H9 (cell line): ENCODE measurements around the gene ADAMTS2. TPM values are rescaled to one million over a fixed set of nuclear protein-coding genes. Genes with fewer than 3 reads are reported as not detected.
"Not testable (repeated sequence)": the region's sequence is repeated elsewhere in the genome, so short reads cannot be mapped to it uniquely, and the experiment has no call there.

Experiments
- DNase-seq: peaks from one replicate; pipeline ENCODE4 v3.0.0-alpha.2; 2017
- H2AFZ ChIP-seq: one replicate; pipeline ENCODE4 v1.6.1; 2013; ENCODE audit warnings: mild to moderate bottlenecking, low read length, control low read depth, moderate library complexity
- H2AK5ac ChIP-seq: 2 replicates; pipeline ENCODE4 v1.6.1; 2013; ENCODE audit warnings: low read length, control low read depth, mixed read lengths; ENCODE audit not compliant: insufficient read length
- H2BK120ac ChIP-seq: one replicate; pipeline ENCODE4 v1.6.1; 2013; ENCODE audit warnings: low read depth, mild to moderate bottlenecking, low read length, control low read depth, inconsistent platforms; ENCODE audit not compliant: poor library complexity, severe bottlenecking
- H2BK12ac ChIP-seq: 2 replicates; pipeline ENCODE4 v1.6.1; 2013; ENCODE audit warnings: low read length, control low read depth, mixed read lengths, low read depth; ENCODE audit not compliant: insufficient read length
- H2BK15ac ChIP-seq: 2 replicates; pipeline ENCODE4 v1.6.1; 2013; ENCODE audit warnings: low read depth, low read length, control low read depth
- H2BK20ac ChIP-seq: one replicate; pipeline ENCODE4 v1.6.1; 2013; ENCODE audit warnings: low read depth, mild to moderate bottlenecking, low read length, control low read depth, inconsistent platforms; ENCODE audit not compliant: poor library complexity, severe bottlenecking
- H2BK5ac ChIP-seq: 2 replicates; pipeline ENCODE4 v1.6.1; 2013; ENCODE audit warnings: low read length, control low read depth, mixed read lengths; ENCODE audit not compliant: insufficient read length
- H3K14ac ChIP-seq: 2 replicates; pipeline ENCODE4 v1.6.1; 2013; ENCODE audit warnings: low read length, control low read depth; ENCODE audit not compliant: insufficient read depth
- H3K18ac ChIP-seq: 2 replicates; pipeline ENCODE4 v1.6.1; 2013; ENCODE audit warnings: low read depth, mild to moderate bottlenecking, mixed read lengths, low read length, control low read depth; ENCODE audit not compliant: insufficient read length
- H3K23ac ChIP-seq: 2 replicates; pipeline ENCODE4 v1.6.1; 2013; ENCODE audit warnings: low read length, control low read depth, mixed read lengths, low read depth; ENCODE audit not compliant: insufficient read length
- H3K23me2 ChIP-seq: 2 replicates; pipeline ENCODE4 v1.6.1; 2013; ENCODE audit warnings: low read depth, mild to moderate bottlenecking, mixed read lengths, low read length, control low read depth; ENCODE audit not compliant: insufficient read length, poor library complexity, severe bottlenecking
- H3K27ac ChIP-seq: 2 replicates; pipeline ENCODE4 v1.5.1; 2013; ENCODE audit warnings: low read length, control low read depth, mixed read lengths, low read depth; ENCODE audit not compliant: insufficient read length
- H3K27me3 ChIP-seq: 2 replicates; pipeline ENCODE4 v1.6.1; 2013; ENCODE audit warnings: low read length, control low read depth, inconsistent platforms; ENCODE audit not compliant: insufficient read depth
- H3K4ac ChIP-seq: 2 replicates; pipeline ENCODE4 v1.6.1; 2013; ENCODE audit warnings: low read depth, mild to moderate bottlenecking, control low read depth, inconsistent platforms, low read length, moderate library complexity
- H3K4me1 ChIP-seq: 2 replicates; pipeline ENCODE4 v1.6.1; 2013; ENCODE audit warnings: low read length, control low read depth, inconsistent platforms; ENCODE audit not compliant: insufficient read depth
- H3K4me2 ChIP-seq: 2 replicates; pipeline ENCODE4 v1.6.1; 2013; ENCODE audit warnings: low read length, control low read depth, mixed read lengths; ENCODE audit not compliant: insufficient read length, insufficient read depth
- H3K56ac ChIP-seq: 2 replicates; pipeline ENCODE4 v1.6.1; 2013; ENCODE audit warnings: low read depth, mild to moderate bottlenecking, mixed read lengths, low read length, control low read depth; ENCODE audit not compliant: insufficient read length
- H3K79me1 ChIP-seq: 2 replicates; pipeline ENCODE4 v1.6.1; 2013; ENCODE audit warnings: low read depth, mild to moderate bottlenecking, moderate library complexity, low read length, control low read depth, inconsistent platforms; ENCODE audit not compliant: insufficient read depth, poor library complexity, severe bottlenecking
- H3K79me2 ChIP-seq: 2 replicates; pipeline ENCODE4 v1.6.1; 2013; ENCODE audit warnings: low read length, control low read depth, inconsistent platforms; ENCODE audit not compliant: insufficient read depth
- H3K9ac ChIP-seq: 2 replicates; pipeline ENCODE4 v1.6.1; 2013; ENCODE audit warnings: low read length, control low read depth, mixed read lengths; ENCODE audit not compliant: insufficient read length; ENCODE audit errors: extremely low read depth
- H3K9me3 ChIP-seq: one replicate; pipeline ENCODE4 v1.6.1; 2013; ENCODE audit warnings: low read depth, low read length, inconsistent platforms; ENCODE audit not compliant: control insufficient read depth
- H3T11ph ChIP-seq: one replicate; pipeline ENCODE4 v1.6.1; 2013; ENCODE audit warnings: mild to moderate bottlenecking, low read length, control low read depth, inconsistent platforms
- H4K20me1 ChIP-seq: one replicate; pipeline ENCODE4 v1.6.1; 2013; ENCODE audit not compliant: control insufficient read depth, insufficient read length, insufficient read depth
- H4K5ac ChIP-seq: 2 replicates; pipeline ENCODE4 v1.6.1; 2013; ENCODE audit warnings: low read depth, mild to moderate bottlenecking, mixed read lengths, low read length, control low read depth; ENCODE audit not compliant: insufficient read length
- H4K8ac ChIP-seq: replicated peaks from 2 replicates; pipeline ENCODE4 v1.6.1; 2013; ENCODE audit warnings: low read length, control low read depth, mixed read lengths, low read depth; ENCODE audit not compliant: insufficient read length
- H4K91ac ChIP-seq: 2 replicates; pipeline ENCODE4 v1.6.1; 2013; ENCODE audit warnings: low read depth, mild to moderate bottlenecking, moderate library complexity, mixed read lengths, low read length, control low read depth; ENCODE audit not compliant: insufficient read length
- H3K27ac Mint-ChIP-seq, 3 experiments: 2 replicates in 2 of 3; 3 replicates in 1 of 3; pipeline ENCODE4 v1.8.0; 2020 to 2021; ENCODE audit warnings: mixed read lengths in 3 of 3, mild to moderate bottlenecking in 1 of 3, moderate library complexity in 1 of 3
- H3K27me3 Mint-ChIP-seq: 2 replicates; pipeline ENCODE4 v1.8.0; 2021; ENCODE audit warnings: low read depth, mild to moderate bottlenecking, moderate library complexity, mixed read lengths
- H3K36me3 Mint-ChIP-seq, 3 experiments: 2 replicates in 2 of 3; 3 replicates in 1 of 3; pipeline ENCODE4 v1.8.0; 2020 to 2021; ENCODE audit warnings: low read depth in 3 of 3, mixed read lengths in 3 of 3; ENCODE audit not compliant: insufficient read depth in 1 of 3
- H3K4me1 Mint-ChIP-seq, 2 experiments: 2 replicates each; pipeline ENCODE4 v1.8.0; 2020; ENCODE audit warnings: mixed read lengths in 2 of 2
- H3K4me3 Mint-ChIP-seq, 2 experiments: 2 replicates in 1 of 2; 3 replicates in 1 of 2; pipeline ENCODE4 v1.8.0; 2020 to 2021; ENCODE audit warnings: mild to moderate bottlenecking in 2 of 2, mixed read lengths in 2 of 2, moderate library complexity in 1 of 2
- H3K9me3 Mint-ChIP-seq, 2 experiments: 2 replicates in 1 of 2; 3 replicates in 1 of 2; pipeline ENCODE4 v1.8.0; 2020; ENCODE audit warnings: mild to moderate bottlenecking in 2 of 2, mixed read lengths in 2 of 2, moderate library complexity in 1 of 2
- CTCF ChIP-seq: fragments of 200-600 bp; sonication (generic); conservative IDR thresholded peaks from 3 replicates; pipeline ENCODE4 v1.8.0; 2021; ENCODE audit warnings: antibody characterized with exemption, mild to moderate bottlenecking
- WGBS: extraction: QIAGEN DNeasy Blood & Tissue Kit; methylation state at CpG from one replicate; pipeline ENCODE4 v1.1.7; 2013; ENCODE audit warnings: missing lambda C conversion rate, low lambda C conversion rate, mixed read lengths; ENCODE audit not compliant: insufficient read length; ENCODE audit errors: extremely low coverage; 5-methylcytosine and 5-hydroxymethylcytosine counted together
- total RNA-seq: library from RNA; stranded (reverse); gene quantifications from 2 replicates; pipeline ENCODE4 v1.2.1, GENCODE V29; 2021

ADAMTS2 gene
- total RNA-seq, 1 experiment from 2014 or later, result 5.4 TPM

DNA sequence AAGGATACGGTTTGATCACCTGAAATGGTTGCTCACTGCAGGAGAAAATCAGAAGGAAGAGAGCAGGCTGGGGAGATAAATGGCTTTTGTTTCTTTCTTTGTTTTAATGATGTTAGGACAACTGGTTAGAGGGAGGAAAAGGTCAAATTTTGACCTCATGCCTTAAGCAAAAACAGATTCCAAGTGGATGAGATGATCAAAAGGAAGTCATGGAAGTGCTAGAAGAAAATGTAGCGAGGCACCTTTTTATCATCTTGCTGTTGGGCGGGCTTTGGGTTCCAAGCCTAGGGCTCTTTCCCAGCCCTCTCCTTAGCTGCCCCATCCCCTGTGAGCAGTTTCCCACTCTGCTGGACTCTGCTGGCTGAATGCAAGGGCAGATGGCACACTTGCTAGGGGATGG is 127.9 kb downstream of the ADAMTS2 start:
- H4K5ac ChIP-seq, result no peak overlapping the region
- H3K9me3 Mint-ChIP-seq, result no peaks in the 10 kb centered on the region; a peak in 1 of 5 replicates
- H3K23ac ChIP-seq, result no peak overlapping the region
- no peak overlapping the region for H3K9ac ChIP-seq
- no peak overlapping the region for H2BK5ac ChIP-seq
- H3K23me2 ChIP-seq, result no peaks in the 10 kb centered on the region
- no peak overlapping the region for H2AFZ ChIP-seq
- H3K4ac ChIP-seq, result no peak overlapping the region
- H3K9me3 ChIP-seq, result no peaks in the 10 kb centered on the region
- H3K27ac ChIP-seq, result no peak overlapping the region
- H2BK12ac ChIP-seq, result no peak overlapping the region
- H3K27ac Mint-ChIP-seq, result no peak overlapping the region
- H3K4me1 ChIP-seq, result no peaks in the 10 kb centered on the region
- no peaks in the 10 kb centered on the region for H4K20me1 ChIP-seq
- no peak overlapping the region for H2AK5ac ChIP-seq
- H3K79me1 ChIP-seq, result no peaks in the 10 kb centered on the region
- H2BK15ac ChIP-seq, result no peak overlapping the region
- H3K18ac ChIP-seq, result no peak overlapping the region
- no peak for TF ChIP-seq CTCF
- H3K14ac ChIP-seq, result no peak overlapping the region
- H3K4me3 Mint-ChIP-seq, result no peak overlapping the region
- no peak overlapping the region for H2BK20ac ChIP-seq
- DNase-seq, result no peak
- H3K4me1 Mint-ChIP-seq, result peaks cover 3 to 7% of the 10 kb centered on the region in 2 experiments; a peak in 3 of 4 replicates
- no peaks in the 10 kb centered on the region for H3K79me2 ChIP-seq
- H4K91ac ChIP-seq, result no peak overlapping the region
- no CpG with 5 or more reads among the region's 3 CpGs for WGBS
- H4K8ac ChIP-seq, result no peak overlapping the region
- H3K56ac ChIP-seq, result no peak overlapping the region
- H3K36me3 Mint-ChIP-seq, result no peaks in the 10 kb centered on the region
- H3K4me2 ChIP-seq, result no peak overlapping the region
- no peak overlapping the region for H3T11ph ChIP-seq
- H2BK120ac ChIP-seq, result no peak overlapping the region
- H3K27me3 ChIP-seq, result no peaks in the 10 kb centered on the region
- H3K27me3 Mint-ChIP-seq, result no peaks in the 10 kb centered on the region; the same call in 1 of the 2 replicates

- H3K79me1 ChIP-seq, H2BK120ac ChIP-seq, H3K4me1 ChIP-seq, H3T11ph ChIP-seq, DNase-seq, H3K18ac ChIP-seq, H3K23ac ChIP-seq, H3K56ac ChIP-seq, H4K20me1 ChIP-seq, H3K9ac ChIP-seq, H3K79me2 ChIP-seq, H2AK5ac ChIP-seq, H2AFZ ChIP-seq, H4K91ac ChIP-seq, H3K9me3 Mint-ChIP-seq, H3K4me1 Mint-ChIP-seq, H3K27ac ChIP-seq, H3K27me3 Mint-ChIP-seq, H2BK12ac ChIP-seq, H3K4ac ChIP-seq, H2BK15ac ChIP-seq, H3K27ac Mint-ChIP-seq, H3K27me3 ChIP-seq, H2BK20ac ChIP-seq, H3K4me2 ChIP-seq, H3K36me3 Mint-ChIP-seq, H4K8ac ChIP-seq, H2BK5ac ChIP-seq, H3K23me2 ChIP-seq, H3K9me3 ChIP-seq, H3K14ac ChIP-seq, H3K4me3 Mint-ChIP-seq, H4K5ac ChIP-seq: not testable (repeated sequence)
- WGBS, result no CpG with 5 or more reads among the region's 18 CpGs
Observed at GRCh38 chr5:179216381-179216780, 128.9 kb downstream of the ADAMTS2 start.
